Fibroblast of pulmonary artery (primary cell): Measurements from ENCODE around the gene ZPR1.
A peak's percentile ranks its signal among the peaks of the same experiment; 100 is the strongest.

Source experiments
- DNase-seq: peaks from one replicate; pipeline ENCODE4 v3.0.0-alpha.2; 2010; ENCODE audit warnings: low read depth
- H3K4me3 ChIP-seq: replicated peaks from 2 replicates; pipeline ENCODE4 v1.5.1; 2011; ENCODE audit warnings: low read depth, mild to moderate bottlenecking, control low read depth, low read length, moderate library complexity
- CTCF ChIP-seq: IDR thresholded peaks from 2 replicates; pipeline ENCODE4 v1.5.1; 2011; ENCODE audit warnings: mild to moderate bottlenecking, control low read depth, low read length, inconsistent platforms; ENCODE audit errors: missing control alignments

ZPR1 gene

GRCh38 chr11:116821050-116821918 lies 33.5 kb upstream of the ZPR1 start:
- no peak for TF ChIP-seq CTCF
- H3K4me3 ChIP-seq, result no peak overlapping the region
- DNase-seq, result no peak

DNA sequence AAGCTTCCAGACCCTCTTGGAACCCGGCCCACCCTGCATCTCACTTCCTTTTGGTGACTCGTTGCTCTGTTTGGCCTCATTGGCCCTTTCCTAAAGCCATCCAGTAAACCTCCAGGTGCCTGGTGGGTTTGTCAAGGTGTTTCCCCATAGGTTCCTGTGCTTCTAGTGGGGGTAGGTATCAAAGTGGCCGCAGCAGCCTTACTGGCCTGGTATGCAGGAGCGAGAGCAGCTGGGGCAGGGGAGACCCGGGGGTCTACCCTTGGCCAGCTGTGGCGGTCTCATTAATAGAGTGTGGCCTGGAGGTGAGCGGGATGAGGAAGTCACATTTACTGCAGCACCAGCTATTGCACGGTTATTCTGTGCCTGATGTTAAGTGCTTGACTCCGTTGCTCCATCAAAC lies 31.2 kb upstream of the ZPR1 start:
- H3K4me3 ChIP-seq, result no peak overlapping the region
- DNase-seq, result no peak
- no peak for TF ChIP-seq CTCF

GRCh38 chr11:116814502-116814901 lies 26.7 kb upstream of the ZPR1 start:
- no peak for DNase-seq
- TF ChIP-seq CTCF, result no peak
- H3K4me3 ChIP-seq, result no peak overlapping the region

DNA sequence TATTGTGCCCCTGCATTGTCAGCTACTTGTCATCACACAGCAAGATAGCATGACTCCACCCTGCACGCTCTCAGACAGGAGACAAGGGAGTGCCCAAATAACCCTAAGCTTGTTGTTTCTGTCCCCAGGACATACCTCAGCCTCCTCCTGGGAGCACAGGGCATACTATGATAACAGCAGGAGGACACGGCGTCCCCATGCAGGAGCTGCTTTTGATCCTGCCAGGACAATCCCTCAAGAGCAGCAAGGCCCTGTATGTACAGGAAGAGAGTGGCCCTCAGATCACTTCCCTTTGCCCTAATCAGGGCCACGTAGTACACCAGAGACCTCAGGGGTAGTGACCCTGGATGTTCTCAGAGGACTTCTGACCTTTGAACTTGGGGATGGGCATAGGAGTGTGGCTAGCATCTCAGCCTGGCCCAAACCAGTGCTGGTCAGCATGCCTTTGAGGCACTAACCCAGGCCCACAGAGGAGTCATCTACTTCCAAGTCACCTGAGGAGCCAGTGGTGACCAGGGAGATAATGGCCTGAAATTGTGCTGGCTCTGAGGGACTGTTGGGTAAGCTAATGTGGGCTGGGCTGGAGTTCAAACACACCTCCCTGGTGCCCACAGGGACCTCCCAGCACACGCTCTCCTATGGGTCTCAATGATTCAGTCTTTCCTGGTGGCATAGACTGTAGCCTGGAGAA lies 26.1 kb upstream of the ZPR1 start:
- TF ChIP-seq CTCF, result no peak
- DNase-seq, result peak; percentile 33

DNA sequence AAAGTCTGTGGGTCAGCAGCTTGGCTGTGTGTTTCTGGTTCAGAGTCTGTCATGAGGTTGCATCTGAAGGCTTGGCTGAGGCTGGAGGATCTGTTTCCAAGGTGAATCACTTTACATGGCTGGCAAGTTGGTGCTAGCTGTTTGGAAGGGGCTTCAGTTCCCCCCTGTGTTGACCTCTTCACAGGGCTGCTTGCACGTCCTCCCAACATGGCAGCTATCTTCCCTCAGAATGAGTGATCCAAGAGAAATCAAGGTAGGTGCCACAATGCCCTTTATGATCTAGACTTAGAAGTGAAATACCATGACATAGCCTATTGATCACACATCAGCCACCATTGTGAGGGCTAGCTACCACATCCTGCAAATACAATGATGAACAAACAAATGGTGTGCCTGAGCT lies 25.3 kb upstream of the ZPR1 start:
- DNase-seq, result no peak
- no peak overlapping the region for H3K4me3 ChIP-seq
- no peak for TF ChIP-seq CTCF

More for the DNA sequence above, 26.1 kb upstream of the ZPR1 start:
- no peak overlapping the region for H3K4me3 ChIP-seq

DNA sequence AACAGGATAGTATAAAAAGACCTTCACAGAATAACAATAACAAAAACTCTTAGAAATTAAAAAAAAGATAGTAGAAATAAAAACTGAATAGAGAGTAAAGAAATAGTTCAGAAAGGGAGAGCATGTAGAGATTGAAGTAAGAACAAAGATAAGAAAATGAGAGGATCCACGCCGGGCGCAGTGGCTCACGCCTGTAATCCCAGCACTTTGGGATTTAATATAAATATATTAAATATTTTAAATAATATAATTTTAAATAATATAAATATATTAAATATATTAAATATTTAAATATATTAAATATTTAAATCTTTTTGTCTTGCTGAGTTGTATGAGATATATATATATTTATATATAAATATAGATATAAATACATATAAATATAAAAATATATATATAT lies 24.3 kb upstream of the ZPR1 start:
- TF ChIP-seq CTCF, result no peak
- no peak overlapping the region for H3K4me3 ChIP-seq
- DNase-seq, result no peak
